IMR-90 (cell line): ENCODE results near the gene KRT34. TPM values are rescaled to one million over a fixed set of nuclear protein-coding genes. Genes with fewer than 3 reads are reported as not detected.

Experiments
- ATAC-seq: fragments of 200-7000 bp; cut with Tn5 transposase; 2 replicates; pipeline ENCODE4 v1.9.1; 2020; ENCODE audit warnings: low read depth, mild to moderate bottlenecking, moderate library complexity
- BruUV-seq: library from RNA; stranded (reverse); fragments of 400-500 nt; replicated peaks from 2 replicates; lab custom pipeline; 2021; lab: Mats Ljungman, UMichigan
- CTCF ChIA-PET: fragments of 300-600 bp; formaldehyde crosslinking; extraction: SDS; loops from one replicate; lab custom pipeline; 2021; ENCODE audit warnings: antibody characterized with exemption; lab: Yijun Ruan, JAX
- POLR2A ChIA-PET: fragments of 300-600 bp; sonication (Branson Sonifier 250); formaldehyde crosslinking; loops from one replicate; lab custom pipeline; 2022; ENCODE audit warnings: antibody characterized with exemption; ENCODE audit not compliant: unreplicated experiment; lab: Charles Lee
- DNase-seq: peaks from one replicate; pipeline ENCODE4 v3.0.0; 2013
- H2AFZ ChIP-seq: replicated peaks from 2 replicates; pipeline ENCODE3; 2013; ENCODE audit warnings: low read length, mild to moderate bottlenecking; ENCODE audit not compliant: poor library complexity
- H2AK5ac ChIP-seq: 2 replicates; pipeline ENCODE4 v1.6.1; 2013; ENCODE audit warnings: low read depth, low read length, inconsistent platforms
- H2AK9ac ChIP-seq: replicated peaks from 2 replicates; pipeline ENCODE3; 2013; ENCODE audit warnings: mild to moderate bottlenecking, low read depth, low read length, moderate library complexity; ENCODE audit not compliant: poor library complexity
- H2BK120ac ChIP-seq: 2 replicates; pipeline ENCODE4 v1.6.1; 2013; ENCODE audit warnings: low read depth, low read length, inconsistent platforms
- H2BK15ac ChIP-seq: 3 replicates; pipeline ENCODE4 v1.6.1; 2013; ENCODE audit warnings: low read depth, low read length, inconsistent platforms
- H2BK20ac ChIP-seq: 2 replicates; pipeline ENCODE4 v1.6.1; 2013; ENCODE audit warnings: low read depth, mild to moderate bottlenecking, inconsistent platforms, low read length, moderate library complexity
- H2BK5ac ChIP-seq: 2 replicates; pipeline ENCODE4 v1.6.1; 2013; ENCODE audit warnings: mild to moderate bottlenecking, low read depth, low read length, inconsistent platforms; ENCODE audit not compliant: poor library complexity, severe bottlenecking
- H3K14ac ChIP-seq: replicated peaks from 2 replicates; pipeline ENCODE4 v1.6.1; 2013; ENCODE audit warnings: low read depth, low read length, inconsistent platforms
- H3K18ac ChIP-seq: 2 replicates; pipeline ENCODE4 v1.6.1; 2013; ENCODE audit warnings: low read depth, low read length, control low read depth
- H3K23ac ChIP-seq: 2 replicates; pipeline ENCODE4 v1.6.1; 2013; ENCODE audit warnings: low read depth, low read length, inconsistent platforms
- H3K27ac ChIP-seq: 2 replicates; pipeline ENCODE4 v1.5.1; 2013; ENCODE audit warnings: mild to moderate bottlenecking, control low read depth, low read length; ENCODE audit not compliant: insufficient read depth
- H3K27me3 ChIP-seq: 2 replicates; pipeline ENCODE4 v1.6.1; 2013; ENCODE audit warnings: low read length; ENCODE audit not compliant: control insufficient read depth, insufficient read depth
- H3K36me3 ChIP-seq: 2 replicates; pipeline ENCODE4 v1.6.1; 2013; ENCODE audit warnings: low read length, mixed read lengths; ENCODE audit not compliant: control insufficient read depth, insufficient read depth
- H3K4ac ChIP-seq: 2 replicates; pipeline ENCODE4 v1.6.1; 2013; ENCODE audit warnings: low read depth, low read length, inconsistent platforms
- H3K4me1 ChIP-seq: 2 replicates; pipeline ENCODE4 v1.6.1; 2013; ENCODE audit warnings: low read length, mixed read lengths; ENCODE audit not compliant: control insufficient read depth, insufficient read depth
- H3K4me2 ChIP-seq: 2 replicates; pipeline ENCODE4 v1.6.1; 2013; ENCODE audit warnings: low read depth, mild to moderate bottlenecking, control low read depth, low read length, moderate library complexity
- H3K4me3 ChIP-seq: 2 replicates; pipeline ENCODE4 v1.5.1; 2013; ENCODE audit warnings: low read depth, mild to moderate bottlenecking, control low read depth, low read length, moderate library complexity; ENCODE audit not compliant: insufficient read depth
- H3K56ac ChIP-seq: 2 replicates; pipeline ENCODE4 v1.6.1; 2013; ENCODE audit warnings: low read length, inconsistent platforms; ENCODE audit not compliant: insufficient read depth; ENCODE audit errors: extremely low read depth
- H3K79me1 ChIP-seq, 2 experiments: 2 replicates each; pipeline ENCODE4 v1.6.1; 2013; ENCODE audit warnings: low read length in 2 of 2, inconsistent platforms in 1 of 2, low read depth in 1 of 2
- H3K9ac ChIP-seq: 2 replicates; pipeline ENCODE4 v1.6.1; 2013; ENCODE audit warnings: low read depth, low read length, control low read depth
- H3K9me1 ChIP-seq: 2 replicates; pipeline ENCODE4 v1.6.1; 2013; ENCODE audit warnings: low read length, inconsistent platforms; ENCODE audit not compliant: insufficient read depth
- H3K9me3 ChIP-seq: 2 replicates; pipeline ENCODE4 v1.6.1; 2013; ENCODE audit warnings: low read length; ENCODE audit not compliant: control insufficient read depth, insufficient read depth
- H4K20me1 ChIP-seq: 2 replicates; pipeline ENCODE4 v1.6.1; 2013; ENCODE audit warnings: low read length, inconsistent platforms; ENCODE audit not compliant: insufficient read depth
- H4K5ac ChIP-seq: 2 replicates; pipeline ENCODE4 v1.6.1; 2013; ENCODE audit warnings: mild to moderate bottlenecking, low read depth, low read length, control low read depth
- H4K8ac ChIP-seq, 2 experiments: 2 replicates each; pipeline ENCODE4 v1.6.1; 2013; ENCODE audit warnings: low read depth in 2 of 2, low read length in 2 of 2, control low read depth in 1 of 2, inconsistent platforms in 1 of 2
- H4K91ac ChIP-seq: 2 replicates; pipeline ENCODE4 v1.6.1; 2013; ENCODE audit warnings: low read depth, low read length, inconsistent platforms; ENCODE audit not compliant: insufficient read depth
- CHD1 ChIP-seq: IDR thresholded peaks from 2 replicates; pipeline ENCODE4 v1.6.1; 2012; ENCODE audit warnings: low read depth, low read length, improper control_type of control experiment
- MXI1 ChIP-seq: IDR thresholded peaks from 2 replicates; pipeline ENCODE4 v1.6.1; 2012; ENCODE audit warnings: low read depth, mild to moderate bottlenecking, low read length, moderate library complexity, borderline replicate concordance
- RAD21 ChIP-seq: IDR thresholded peaks from 2 replicates; pipeline ENCODE4 v1.6.1; 2012; ENCODE audit warnings: low read length, improper control_type of control experiment
- RCOR1 ChIP-seq: IDR thresholded peaks from 2 replicates; pipeline ENCODE4 v1.6.1; 2012; ENCODE audit warnings: mild to moderate bottlenecking, low read length, improper control_type of control experiment; ENCODE audit not compliant: insufficient replicate concordance
- USF2 ChIP-seq: fragments of 150-350 bp; IDR thresholded peaks from 2 replicates; pipeline ENCODE4 v1.6.1; 2017; ENCODE audit warnings: mild to moderate bottlenecking, antibody characterized with exemption, low read length, low read depth
- WGBS, 2 experiments: methylation state at CpG; one replicate each; pipeline versions ENCODE4 v1.1.5 to v1.1.7; 2013; ENCODE audit warnings: missing lambda C conversion rate in 2 of 2; ENCODE audit not compliant: insufficient read length in 1 of 2; ENCODE audit errors: extremely low coverage in 2 of 2; 5-methylcytosine and 5-hydroxymethylcytosine counted together
- dilution Hi-C: fragments of 300-500 bp; cut with HindIII; formaldehyde crosslinking; loops from one replicate; pipeline ENCODE4 v1.14.3; 2018; ENCODE audit warnings: low sequenced_read_pairs; ENCODE audit not compliant: unreplicated experiment
- in situ Hi-C: fragments of 300-500 bp; cut with MboI; formaldehyde crosslinking; loops from 3 replicates; pipeline ENCODE4 v1.14.3; 2019; ENCODE audit warnings: low sequenced_read_pairs, inconsistent platforms, mixed read lengths
- intact Hi-C: fragments of 100-400 bp; cut with micrococcal nuclease; formaldehyde crosslinking; loops from 2 replicates; pipeline ENCODE4 v1.10.0; 2022
- polyA plus RNA-seq, 3 experiments: library from polyadenylated mRNA; depleted of rRNA; stranded (reverse); fragments of >200 nt; gene quantifications; 2 replicates each; pipeline ENCODE4 v1.2.3, GENCODE V29; 2012; ENCODE audit warnings: low replicate concordance in 1 of 3
- total RNA-seq: library from RNA; depleted of rRNA; stranded (reverse); fragments of >200 nt; gene quantifications from 2 replicates; pipeline ENCODE4 v1.2.3, GENCODE V29; 2012

Gene KRT34
- total and polyA plus RNA-seq, 2 of the 4 experiments (the other 2 are of a cell fraction): 3.4 to 3.6 TPM

- no peak overlapping the region for H4K8ac ChIP-seq
- no peaks in the 10 kb centered on the region for H3K9me3 ChIP-seq
- POLR2A ChIA-PET: no interaction called here
These were observed 49.9 kb downstream of the KRT34 start for GRCh38 chr17:41332239-41332638.

More at GRCh38 chr17:41332239-41332638, 49.9 kb downstream of the KRT34 start:
- no peak for DNase-seq
- Histone ChIP-seq H3K4me2 (no peak overlapping the region), H4K20me1 (no peaks in the 10 kb centered on the region), H3K18ac (no peak overlapping the region), H2AFZ (no peak overlapping the region), H2AK5ac (no peak overlapping the region), H3K4me1 (no peaks in the 10 kb centered on the region), H2BK15ac (no peak overlapping the region), H2BK120ac (no peak overlapping the region), H3K9me1 (peaks cover 3% of the 10 kb centered on the region; the same call in 1 of the 2 replicates), H3K36me3 (no peaks in the 10 kb centered on the region), H3K27ac (no peak overlapping the region), H3K79me1 (no peaks in the 10 kb centered on the region), H2AK9ac (no peak overlapping the region), H4K5ac (no peak overlapping the region), H3K23ac (no peak overlapping the region), H4K91ac (no peak overlapping the region), H3K4ac (no peak overlapping the region), H3K9ac (no peak overlapping the region), H3K4me3 (no peak overlapping the region), H2BK20ac (no peak overlapping the region), H3K27me3 (peaks cover 3% of the 10 kb centered on the region), H2BK5ac (no peak overlapping the region), H3K14ac (no peak overlapping the region), H3K56ac (no peak overlapping the region)
- BruUV-seq: no TSS peak
- dilution Hi-C loops: no loop called here
- in situ Hi-C loops: loop anchor here (5.0 kb wide), 1 partner anchor 330 kb away; no protein-coding TSS in a partner anchor
- ATAC-seq: no peak
- CTCF ChIA-PET: no interaction called here
- WGBS, 2 experiments: 60% methylated on average over 1 of the region's 2 CpGs; no CpG with 5 or more reads in 1 of the 2 experiments
- TF ChIP-seq MXI1 (no peak), CHD1 (no peak), RAD21 (no peak), RCOR1 (no peak), USF2 (no peak)
- intact Hi-C loops: no loop called here
